OCI-LY3 (cell line): ENCODE measurements around the gene TSPAN9.

Source experiments
- H2AFZ ChIP-seq: fragments of 200-600, 300-600 bp; shearing (Covaris generic); 2 replicates; pipeline ENCODE4 v1.6.0; 2014; ENCODE audit warnings: antibody characterized with exemption, low read depth, low read length
- H3K27ac ChIP-seq: fragments of 200-600, 300-600 bp; sonication (generic); 2 replicates; pipeline ENCODE4 v1.5.1; 2014; ENCODE audit warnings: mild to moderate bottlenecking, low read length, moderate library complexity, mixed read lengths
- H3K27me3 ChIP-seq: fragments of 200-600, 300-600 bp; sonication (generic); 2 replicates; pipeline ENCODE4 v1.6.1; 2014; ENCODE audit warnings: low read depth, low read length, mixed read lengths
- H3K36me3 ChIP-seq: fragments of 200-600, 300-600 bp; sonication (generic); replicated peaks from 2 replicates; pipeline ENCODE3; 2014; ENCODE audit warnings: low read depth, low read length, mixed read lengths
- H3K4me1 ChIP-seq: fragments of 300-600, 200-600 bp; sonication (generic); 2 replicates; pipeline ENCODE4 v1.6.1; 2014; ENCODE audit warnings: low read length, mixed read lengths
- H3K4me2 ChIP-seq: fragments of 200-600, 300-600 bp; sonication (generic); 2 replicates; pipeline ENCODE4 v1.6.1; 2014; ENCODE audit warnings: low read length, mixed read lengths
- H3K4me3 ChIP-seq: fragments of 300-600, 200-600 bp; sonication (generic); 2 replicates; pipeline ENCODE4 v1.5.1; 2014; ENCODE audit warnings: antibody characterized with exemption, mild to moderate bottlenecking, low read length, moderate library complexity
- H3K79me2 ChIP-seq: fragments of 300-600, 200-600 bp; shearing (Covaris generic); 2 replicates; pipeline ENCODE4 v1.6.1; 2014; ENCODE audit warnings: mild to moderate bottlenecking, low read length, mixed read lengths
- H3K9ac ChIP-seq: fragments of 300-600, 200-600 bp; shearing (Covaris generic); 2 replicates; pipeline ENCODE4 v1.6.0; 2014; ENCODE audit warnings: mild to moderate bottlenecking, low read length, moderate library complexity
- H3K9me3 ChIP-seq: fragments of 200-600, 300-600 bp; shearing (Covaris generic); 2 replicates; pipeline ENCODE4 v1.6.1; 2014; ENCODE audit warnings: low read length, mixed read lengths; ENCODE audit not compliant: insufficient read depth
- H4K20me1 ChIP-seq: fragments of 200-600, 300-600 bp; sonication (generic); 2 replicates; pipeline ENCODE4 v1.6.1; 2016; ENCODE audit warnings: low read length, mixed read lengths; ENCODE audit not compliant: insufficient read depth
- EZH2phosphoT487 ChIP-seq: fragments of 200-600 bp; shearing (Covaris generic); IDR thresholded peaks from 2 replicates; pipeline ENCODE4 v1.6.1; 2018; ENCODE audit warnings: antibody characterized with exemption, mixed run types, low read depth
- TF ChIP-seq, protein P1 (sequence below): fragments of 200-600, 300-600 bp; sonication (generic); IDR thresholded peaks from 2 replicates; pipeline ENCODE4 v1.5.1; 2014; ENCODE audit warnings: antibody characterized with exemption, low read length, low read depth

The TSPAN9 gene

DNA sequence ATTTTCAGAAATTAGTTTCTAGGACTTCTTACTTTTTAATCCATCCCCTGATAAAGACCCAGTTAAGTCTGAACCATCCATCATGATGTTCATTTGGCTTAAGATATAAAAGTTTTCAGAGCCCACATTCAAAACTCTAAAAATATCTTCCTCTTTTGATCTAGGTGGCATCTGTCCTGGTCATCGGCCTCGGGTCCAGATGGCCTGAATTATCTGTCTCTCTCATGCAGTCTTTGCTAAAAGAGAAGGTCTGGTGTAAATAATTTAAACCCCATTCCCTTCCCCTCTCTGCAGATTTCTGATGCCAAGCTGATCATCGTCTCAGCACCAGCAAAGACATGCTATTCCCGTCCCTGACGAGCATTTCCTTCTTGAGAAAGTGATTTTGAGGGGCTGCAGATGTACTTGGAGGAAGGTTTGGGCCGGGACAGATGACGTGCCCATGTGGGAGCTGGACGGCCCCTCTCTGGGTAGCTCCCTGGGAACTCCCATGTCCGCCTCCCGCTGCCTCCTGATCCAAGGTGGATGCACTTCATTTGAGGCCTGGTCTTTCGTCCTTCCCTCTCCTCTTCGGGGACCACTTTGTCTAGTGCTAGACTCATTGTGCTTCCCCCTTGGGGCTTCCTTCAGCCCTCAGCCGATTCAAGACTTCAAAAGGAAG, 240.8 kb downstream of the TSPAN9 start:
- Histone ChIP-seq H3K4me3 (no peak overlapping the region), H3K27ac (no peak overlapping the region)

DNA sequence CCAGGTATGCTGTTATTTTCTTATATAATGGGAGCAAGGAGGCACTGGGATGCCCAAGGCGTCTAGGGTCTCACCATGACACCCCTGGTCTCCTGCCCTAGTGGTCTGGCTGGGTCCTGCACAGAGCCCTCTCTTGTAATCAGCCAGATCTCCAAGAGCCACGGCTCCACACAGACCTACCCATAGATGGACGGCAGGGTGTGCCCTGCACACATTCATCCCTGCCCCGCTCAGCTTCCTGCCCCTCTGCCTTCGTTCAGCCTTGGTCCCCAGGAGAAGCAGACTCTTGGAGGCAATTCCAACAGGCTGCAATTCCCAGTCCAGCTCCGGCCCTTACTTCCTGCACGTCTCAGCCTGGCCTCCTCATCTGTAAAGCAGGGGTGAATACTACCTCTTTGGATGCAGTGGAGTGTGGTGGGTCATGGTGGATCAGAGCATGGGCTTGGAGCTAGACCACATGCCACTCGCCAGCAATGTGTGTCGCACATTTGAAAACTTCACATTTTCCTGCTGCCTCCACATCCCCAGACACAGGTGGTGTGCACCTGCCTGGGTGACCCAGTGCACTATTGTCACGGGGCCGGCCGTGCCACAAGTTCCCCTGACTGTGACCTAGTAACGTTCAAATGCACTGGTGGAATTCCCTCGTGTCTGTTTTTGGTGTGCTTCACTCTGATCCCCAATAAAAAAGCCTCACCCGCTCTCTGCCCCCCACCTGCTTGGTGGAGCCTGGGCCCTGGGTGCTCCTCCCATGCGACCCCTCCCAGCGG, 242.7 kb downstream of the TSPAN9 start:
- H3K9me3 ChIP-seq = no peaks in the 10 kb centered on the region

More for the DNA sequence above, 240.8 kb downstream of the TSPAN9 start:
- Histone ChIP-seq H4K20me1 (no peaks in the 10 kb centered on the region), H2AFZ (no peak overlapping the region), H3K27me3 (peaks cover 48% of the 10 kb centered on the region), H3K9me3 (no peaks in the 10 kb centered on the region), H3K36me3 (no peaks in the 10 kb centered on the region), H3K4me2 (no peak overlapping the region), H3K79me2 (no peaks in the 10 kb centered on the region), H3K9ac (no peak overlapping the region), H3K4me1 (no peaks in the 10 kb centered on the region)
- TF ChIP-seq EZH2phosphoT487 = no peak
- TF ChIP-seq, protein P1, sequence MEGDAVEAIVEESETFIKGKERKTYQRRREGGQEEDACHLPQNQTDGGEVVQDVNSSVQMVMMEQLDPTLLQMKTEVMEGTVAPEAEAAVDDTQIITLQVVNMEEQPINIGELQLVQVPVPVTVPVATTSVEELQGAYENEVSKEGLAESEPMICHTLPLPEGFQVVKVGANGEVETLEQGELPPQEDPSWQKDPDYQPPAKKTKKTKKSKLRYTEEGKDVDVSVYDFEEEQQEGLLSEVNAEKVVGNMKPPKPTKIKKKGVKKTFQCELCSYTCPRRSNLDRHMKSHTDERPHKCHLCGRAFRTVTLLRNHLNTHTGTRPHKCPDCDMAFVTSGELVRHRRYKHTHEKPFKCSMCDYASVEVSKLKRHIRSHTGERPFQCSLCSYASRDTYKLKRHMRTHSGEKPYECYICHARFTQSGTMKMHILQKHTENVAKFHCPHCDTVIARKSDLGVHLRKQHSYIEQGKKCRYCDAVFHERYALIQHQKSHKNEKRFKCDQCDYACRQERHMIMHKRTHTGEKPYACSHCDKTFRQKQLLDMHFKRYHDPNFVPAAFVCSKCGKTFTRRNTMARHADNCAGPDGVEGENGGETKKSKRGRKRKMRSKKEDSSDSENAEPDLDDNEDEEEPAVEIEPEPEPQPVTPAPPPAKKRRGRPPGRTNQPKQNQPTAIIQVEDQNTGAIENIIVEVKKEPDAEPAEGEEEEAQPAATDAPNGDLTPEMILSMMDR = no peak

DNA sequence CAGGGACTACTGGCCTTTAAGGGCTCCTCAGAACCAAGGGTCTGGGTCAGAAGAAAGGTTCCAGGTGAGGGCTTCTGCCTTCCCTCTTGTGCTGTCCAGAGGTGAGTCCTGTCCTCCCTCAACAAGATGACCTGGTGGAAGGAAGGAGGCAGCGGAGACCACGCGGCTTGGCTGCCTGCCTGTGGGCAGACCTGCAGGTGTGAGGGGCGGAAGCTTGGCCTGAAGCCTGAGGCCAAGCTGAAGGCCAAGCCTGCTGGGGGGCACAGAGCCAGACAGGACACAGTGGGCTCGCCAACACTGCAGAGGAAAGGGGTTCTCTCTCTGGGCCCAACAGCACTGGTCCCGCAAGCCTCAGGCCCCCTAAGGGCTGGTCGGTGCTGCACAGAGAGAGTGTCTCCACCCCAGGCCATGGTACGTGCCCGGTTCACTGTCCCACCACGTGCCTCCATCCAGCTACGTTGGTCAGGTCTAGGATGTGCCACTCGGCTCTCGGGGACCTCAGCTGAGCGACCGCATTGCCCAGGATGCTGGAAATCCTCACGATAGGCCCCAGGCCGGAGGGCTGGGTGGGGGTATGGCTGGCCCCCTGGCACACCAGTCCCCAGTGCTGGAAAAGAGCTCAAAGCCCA, 243.8 kb downstream of the TSPAN9 start:
- H3K4me3 ChIP-seq = no peak overlapping the region
- H3K4me1 ChIP-seq = no peaks in the 10 kb centered on the region
- H3K36me3 ChIP-seq = no peaks in the 10 kb centered on the region
- no peak overlapping the region for H2AFZ ChIP-seq
- H3K4me2 ChIP-seq = no peak overlapping the region
- no peak overlapping the region for H3K27ac ChIP-seq
- H3K27me3 ChIP-seq = peaks cover 34% of the 10 kb centered on the region
- no peaks in the 10 kb centered on the region for H3K9me3 ChIP-seq
- H3K79me2 ChIP-seq = no peaks in the 10 kb centered on the region
- H4K20me1 ChIP-seq = no peaks in the 10 kb centered on the region
- no peak for TF ChIP-seq EZH2phosphoT487
- TF ChIP-seq, protein P1 = no peak
- H3K9ac ChIP-seq = no peak overlapping the region

More for the DNA sequence above, 242.7 kb downstream of the TSPAN9 start:
- H3K9ac ChIP-seq = no peak overlapping the region
- H4K20me1 ChIP-seq = no peaks in the 10 kb centered on the region
- H3K36me3 ChIP-seq = no peaks in the 10 kb centered on the region
- H3K27ac ChIP-seq = no peak overlapping the region
- no peak overlapping the region for H3K4me3 ChIP-seq
- H2AFZ ChIP-seq = no peak overlapping the region
- no peak overlapping the region for H3K4me2 ChIP-seq
- H3K4me1 ChIP-seq = no peaks in the 10 kb centered on the region
- H3K27me3 ChIP-seq = peaks cover 34% of the 10 kb centered on the region
- no peak for TF ChIP-seq EZH2phosphoT487
- TF ChIP-seq, protein P1 = no peak
- no peaks in the 10 kb centered on the region for H3K79me2 ChIP-seq

DNA sequence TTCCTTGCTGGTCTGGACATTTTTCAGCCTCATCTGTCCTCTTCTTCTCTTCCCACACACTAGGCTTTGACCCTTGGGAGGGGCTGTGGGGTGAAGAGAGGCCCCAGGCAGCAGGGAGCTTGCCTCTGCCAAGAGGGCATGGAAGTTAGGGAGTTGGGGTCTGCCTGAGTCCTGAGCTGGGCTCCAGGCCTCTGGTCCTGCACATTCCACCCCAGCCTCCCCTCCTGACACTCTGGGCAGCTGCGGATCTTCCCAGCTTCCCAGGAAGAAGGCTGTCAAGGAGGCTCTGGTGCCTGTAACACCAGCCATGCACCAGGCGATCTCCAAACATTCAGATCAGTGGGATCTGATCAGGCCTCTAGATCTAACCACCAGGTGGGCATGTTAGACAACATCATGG, 244.7 kb downstream of the TSPAN9 start:
- Histone ChIP-seq H3K4me3 (no peak overlapping the region), H3K4me1 (no peaks in the 10 kb centered on the region), H3K36me3 (no peaks in the 10 kb centered on the region), H3K9ac (no peak overlapping the region), H3K27ac (no peak overlapping the region), H3K9me3 (no peaks in the 10 kb centered on the region), H2AFZ (no peak overlapping the region), H3K79me2 (no peaks in the 10 kb centered on the region), H3K27me3 (peaks cover 36% of the 10 kb centered on the region), H4K20me1 (no peaks in the 10 kb centered on the region), H3K4me2 (no peak overlapping the region)
- TF ChIP-seq, protein P1 = no peak
- no peak for TF ChIP-seq EZH2phosphoT487
